ENCODE measurements around the gene SDE2.

DNA sequence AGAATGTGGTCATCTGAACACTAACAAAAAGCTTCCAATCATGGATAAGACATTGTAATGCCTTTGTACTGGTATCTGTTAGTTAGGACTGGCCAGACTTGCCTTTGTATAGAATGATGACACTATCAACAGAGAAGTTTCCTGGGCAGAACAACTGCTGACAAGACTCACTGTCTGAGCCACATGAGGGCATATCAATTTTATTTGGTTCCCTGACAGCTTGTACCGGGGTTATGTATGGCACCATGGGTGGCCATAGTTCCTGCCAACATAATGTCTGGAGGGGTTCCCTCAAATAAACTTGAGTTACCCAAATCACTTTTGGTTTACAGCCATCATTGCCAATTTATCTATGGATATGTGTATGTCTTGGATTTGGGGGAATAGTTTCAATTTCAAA is 49.7 kb upstream of the SDE2 start:
- TF ChIP-seq POLR2A (IDR thresholded peaks at IDR 0.05) (no peak), EP300 (IDR thresholded peaks at IDR 0.05) (no peak)
- TF ChIP-seq, protein P1, sequence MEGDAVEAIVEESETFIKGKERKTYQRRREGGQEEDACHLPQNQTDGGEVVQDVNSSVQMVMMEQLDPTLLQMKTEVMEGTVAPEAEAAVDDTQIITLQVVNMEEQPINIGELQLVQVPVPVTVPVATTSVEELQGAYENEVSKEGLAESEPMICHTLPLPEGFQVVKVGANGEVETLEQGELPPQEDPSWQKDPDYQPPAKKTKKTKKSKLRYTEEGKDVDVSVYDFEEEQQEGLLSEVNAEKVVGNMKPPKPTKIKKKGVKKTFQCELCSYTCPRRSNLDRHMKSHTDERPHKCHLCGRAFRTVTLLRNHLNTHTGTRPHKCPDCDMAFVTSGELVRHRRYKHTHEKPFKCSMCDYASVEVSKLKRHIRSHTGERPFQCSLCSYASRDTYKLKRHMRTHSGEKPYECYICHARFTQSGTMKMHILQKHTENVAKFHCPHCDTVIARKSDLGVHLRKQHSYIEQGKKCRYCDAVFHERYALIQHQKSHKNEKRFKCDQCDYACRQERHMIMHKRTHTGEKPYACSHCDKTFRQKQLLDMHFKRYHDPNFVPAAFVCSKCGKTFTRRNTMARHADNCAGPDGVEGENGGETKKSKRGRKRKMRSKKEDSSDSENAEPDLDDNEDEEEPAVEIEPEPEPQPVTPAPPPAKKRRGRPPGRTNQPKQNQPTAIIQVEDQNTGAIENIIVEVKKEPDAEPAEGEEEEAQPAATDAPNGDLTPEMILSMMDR (IDR thresholded peaks at IDR 0.05) = no peak

Measured in ovary (tissue), 3 donors.